Effector memory CD4-positive, alpha-beta T cell (primary cell): ENCODE measurements around the gene VAC14.

Experiments
- DNase-seq, 3 donors: peaks; one replicate each; pipeline ENCODE4 v3.0.0-alpha.2; 2020
- H3K27ac ChIP-seq: 2 replicates; pipeline ENCODE4 v1.7.0; 2013; ENCODE audit warnings: mild to moderate bottlenecking, low read length, moderate library complexity; ENCODE audit not compliant: insufficient read depth, poor library complexity, severe bottlenecking
- H3K27me3 ChIP-seq: replicated peaks from 2 replicates; pipeline ENCODE4 v1.7.0; 2013; ENCODE audit warnings: mild to moderate bottlenecking, low read length; ENCODE audit not compliant: insufficient read depth, control insufficient read depth, poor library complexity, severe bottlenecking
- H3K36me3 ChIP-seq: 2 replicates; pipeline ENCODE4 v1.7.0; 2013; ENCODE audit warnings: mild to moderate bottlenecking, low read length, moderate library complexity; ENCODE audit not compliant: control insufficient read depth, insufficient read depth
- H3K4me1 ChIP-seq: 2 replicates; pipeline ENCODE4 v1.7.0; 2013; ENCODE audit warnings: low read length, mild to moderate bottlenecking; ENCODE audit not compliant: control insufficient read depth, insufficient read depth, poor library complexity, severe bottlenecking
- H3K4me3 ChIP-seq: 2 replicates; pipeline ENCODE4 v1.7.0; 2013; ENCODE audit warnings: low read length, low read depth, mild to moderate bottlenecking; ENCODE audit not compliant: insufficient read depth, poor library complexity, severe bottlenecking
- H3K9me3 ChIP-seq: 2 replicates; pipeline ENCODE4 v1.7.0; 2013; ENCODE audit warnings: mild to moderate bottlenecking, low read length, moderate library complexity; ENCODE audit not compliant: control insufficient read depth

The VAC14 gene

DNA sequence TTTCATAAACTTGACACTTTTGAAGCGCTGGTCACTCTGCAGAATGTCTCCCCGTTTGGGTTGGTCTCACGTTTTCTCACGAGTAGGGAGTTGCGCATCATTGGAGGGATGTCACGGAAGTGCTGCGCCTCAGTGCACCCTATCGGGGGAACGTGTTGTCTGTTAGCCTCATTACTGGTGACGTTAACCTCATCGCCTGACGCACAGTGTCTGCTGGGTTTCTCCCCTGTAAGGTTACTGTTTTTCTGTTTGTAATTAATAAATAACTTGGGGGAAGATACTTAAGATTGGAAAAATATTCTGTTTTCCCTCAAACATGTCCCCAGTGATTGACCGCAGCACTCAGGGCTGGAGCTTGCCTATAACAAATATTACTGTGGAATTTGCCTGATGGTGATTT is 26.7 kb downstream of the VAC14 start:
- DNase-seq = no peak
- Histone ChIP-seq H3K4me1 (no peaks in the 10 kb centered on the region), H3K36me3 (peaks cover 70% of the 10 kb centered on the region), H3K27ac (no peak overlapping the region), H3K27me3 (no peaks in the 10 kb centered on the region), H3K4me3 (no peak overlapping the region), H3K9me3 (no peaks in the 10 kb centered on the region)

DNA sequence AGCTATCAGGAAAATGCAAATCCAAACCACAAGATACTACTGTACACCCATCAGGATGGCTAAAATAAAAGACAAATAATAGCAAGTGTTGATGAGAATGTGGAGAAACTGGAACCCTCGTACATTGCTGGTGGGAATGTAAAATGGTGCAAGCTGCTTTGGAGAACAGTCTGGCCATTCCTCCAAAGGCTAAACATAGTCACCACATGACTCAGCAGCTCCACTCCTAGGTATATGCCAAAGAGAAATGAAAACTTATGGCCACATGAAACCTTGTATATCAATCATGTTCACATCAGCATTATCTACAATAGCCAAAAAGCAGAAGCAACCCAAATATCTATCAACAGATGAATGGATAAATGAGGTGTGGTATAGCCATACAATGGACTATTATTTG is 28.5 kb downstream of the VAC14 start:
- Histone ChIP-seq H3K27me3 (no peaks in the 10 kb centered on the region), H3K27ac (no peak overlapping the region), H3K36me3 (peaks cover 59% of the 10 kb centered on the region), H3K4me3 (no peak overlapping the region), H3K4me1 (no peaks in the 10 kb centered on the region), H3K9me3 (no peaks in the 10 kb centered on the region)
- DNase-seq = no peak

DNA sequence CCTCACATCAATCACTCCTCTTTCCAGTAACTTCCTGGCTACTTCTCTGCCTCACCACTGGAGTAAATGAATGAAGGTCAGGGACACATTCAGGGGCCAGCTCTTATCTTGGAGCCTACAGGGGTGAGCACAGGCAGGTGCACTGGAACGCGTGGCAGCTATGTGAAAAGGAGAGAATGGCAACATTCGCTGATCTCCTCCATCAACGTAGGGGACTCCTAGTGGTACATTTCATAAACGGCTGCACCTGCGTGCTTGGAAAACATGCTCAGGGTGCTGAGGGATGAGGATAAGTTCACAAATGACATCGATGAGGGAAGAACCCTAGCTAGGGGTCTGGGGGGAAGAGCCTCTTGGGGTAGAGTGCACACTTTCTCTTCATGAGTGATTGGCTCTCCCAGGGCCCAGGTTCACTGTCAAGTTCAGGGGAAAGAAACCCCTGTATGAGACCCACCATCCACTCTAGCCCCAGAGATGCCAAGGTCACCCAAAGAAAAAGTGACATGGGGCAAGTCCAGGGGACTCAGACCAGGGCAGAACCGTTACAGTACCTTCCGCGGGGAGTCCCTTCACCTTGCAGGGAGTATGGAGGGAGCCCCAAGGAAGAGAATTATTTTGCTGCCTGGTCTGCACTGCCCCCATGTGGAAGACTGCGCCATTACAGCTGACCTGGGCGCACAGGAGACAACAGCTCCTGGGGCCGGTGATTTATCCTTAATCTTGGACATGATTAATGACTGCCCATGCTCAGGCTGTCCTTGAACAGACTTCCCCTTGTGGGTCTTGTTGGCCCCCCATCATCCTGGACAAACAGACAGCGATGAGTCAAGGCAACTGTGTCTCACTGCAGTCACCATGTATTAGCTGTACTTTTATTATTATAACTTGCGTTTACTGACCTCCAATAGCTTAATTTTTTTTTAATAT is 30.1 kb downstream of the VAC14 start:
- Histone ChIP-seq H3K36me3 (peaks cover 51% of the 10 kb centered on the region), H3K27ac (no peak overlapping the region), H3K27me3 (no peaks in the 10 kb centered on the region), H3K9me3 (no peaks in the 10 kb centered on the region), H3K4me1 (no peaks in the 10 kb centered on the region), H3K4me3 (no peak overlapping the region)
- DNase-seq = peak in 2 of 3 donors; percentile 4 to 17

DNA sequence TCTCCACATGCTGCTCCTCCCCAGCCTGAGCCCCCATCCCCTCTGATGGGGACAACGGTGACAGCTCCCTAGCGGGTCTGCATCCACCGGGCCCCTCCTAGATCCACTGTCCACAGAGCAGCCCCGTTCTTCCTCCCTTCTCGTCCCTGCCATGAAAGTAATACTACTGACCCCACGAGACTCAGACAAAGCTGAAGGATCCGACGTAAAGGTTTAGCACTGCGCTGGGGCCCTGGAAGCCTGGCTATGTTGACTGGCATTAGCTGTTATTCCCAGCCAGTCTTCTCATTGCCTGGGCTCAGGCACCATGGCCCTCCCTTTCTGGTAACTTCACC is 30.7 kb downstream of the VAC14 start:
- Histone ChIP-seq H3K36me3 (peaks cover 49% of the 10 kb centered on the region), H3K9me3 (no peaks in the 10 kb centered on the region), H3K4me3 (no peak overlapping the region), H3K27me3 (no peaks in the 10 kb centered on the region), H3K27ac (no peak overlapping the region), H3K4me1 (no peaks in the 10 kb centered on the region)
- DNase-seq = no peak

DNA sequence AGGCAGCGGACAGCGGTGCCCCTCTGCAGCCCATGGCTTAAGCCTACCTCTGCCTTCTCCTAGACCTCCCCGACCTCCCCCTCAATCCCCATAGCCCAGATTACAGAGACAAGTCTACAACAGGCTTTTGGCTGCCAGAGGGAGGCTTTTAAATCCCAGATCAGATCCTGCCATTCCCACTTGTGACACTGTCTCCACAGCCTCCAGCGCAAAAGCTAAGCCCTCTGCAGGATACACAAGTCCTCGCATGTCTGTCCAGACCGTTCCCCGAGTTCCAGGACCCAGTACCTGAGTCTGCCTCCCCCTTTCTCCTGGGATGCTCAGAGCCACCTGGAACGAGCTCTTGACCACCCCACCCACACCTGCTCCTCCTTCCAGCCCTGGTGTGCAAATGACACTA is 31.2 kb downstream of the VAC14 start:
- Histone ChIP-seq H3K4me3 (no peak overlapping the region), H3K9me3 (no peaks in the 10 kb centered on the region), H3K4me1 (no peaks in the 10 kb centered on the region), H3K36me3 (peaks cover 49% of the 10 kb centered on the region), H3K27me3 (no peaks in the 10 kb centered on the region), H3K27ac (no peak overlapping the region)
- no peak for DNase-seq

DNA sequence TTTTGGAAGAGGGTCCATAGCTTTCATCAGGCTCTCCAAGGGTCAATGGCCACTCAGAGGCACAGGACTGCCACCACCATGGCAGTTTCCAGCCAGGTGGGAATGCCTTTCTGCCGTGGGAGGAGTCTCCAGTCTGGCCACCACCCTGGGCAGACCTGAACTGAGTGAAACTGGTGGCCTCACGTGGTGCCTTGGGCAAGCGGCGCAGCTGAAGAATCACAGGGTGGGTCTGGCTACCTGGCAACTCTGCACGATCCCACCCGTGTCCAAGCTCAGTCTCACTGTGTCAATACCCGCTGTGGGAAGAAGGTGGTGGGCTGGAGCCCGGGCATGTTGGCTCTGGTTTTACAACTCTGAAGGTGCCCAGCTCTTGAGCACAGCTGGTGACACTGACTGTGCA is 31.8 kb downstream of the VAC14 start:
- no peaks in the 10 kb centered on the region for H3K27me3 ChIP-seq
- H3K27ac ChIP-seq = no peak overlapping the region
- H3K4me3 ChIP-seq = no peak overlapping the region
- no peaks in the 10 kb centered on the region for H3K9me3 ChIP-seq
- H3K36me3 ChIP-seq = peaks cover 47% of the 10 kb centered on the region
- DNase-seq = no peak
- no peaks in the 10 kb centered on the region for H3K4me1 ChIP-seq

DNA sequence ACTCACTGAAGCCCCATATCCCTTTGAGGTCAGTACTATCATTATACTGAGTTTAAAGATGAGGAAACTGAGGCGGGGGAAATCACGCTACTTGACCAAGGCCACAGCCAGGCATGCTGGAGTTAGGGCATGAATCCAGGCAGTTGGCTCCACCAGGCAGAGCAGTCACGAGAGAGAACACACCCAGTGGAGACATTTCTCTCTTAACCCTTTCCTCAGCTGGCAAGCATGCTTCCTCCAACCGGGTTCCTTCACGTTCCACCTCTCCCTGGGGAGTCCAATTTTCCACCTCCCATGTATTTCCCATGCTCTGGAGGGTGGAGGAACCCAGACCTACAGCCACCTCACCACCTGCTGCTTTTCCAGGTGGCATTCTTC is 32.8 kb downstream of the VAC14 start:
- no peak for DNase-seq
- peaks cover 46% of the 10 kb centered on the region for H3K36me3 ChIP-seq
- H3K27ac ChIP-seq = no peak overlapping the region
- H3K4me3 ChIP-seq = no peak overlapping the region
- no peaks in the 10 kb centered on the region for H3K27me3 ChIP-seq
- no peaks in the 10 kb centered on the region for H3K4me1 ChIP-seq
- no peaks in the 10 kb centered on the region for H3K9me3 ChIP-seq

DNA sequence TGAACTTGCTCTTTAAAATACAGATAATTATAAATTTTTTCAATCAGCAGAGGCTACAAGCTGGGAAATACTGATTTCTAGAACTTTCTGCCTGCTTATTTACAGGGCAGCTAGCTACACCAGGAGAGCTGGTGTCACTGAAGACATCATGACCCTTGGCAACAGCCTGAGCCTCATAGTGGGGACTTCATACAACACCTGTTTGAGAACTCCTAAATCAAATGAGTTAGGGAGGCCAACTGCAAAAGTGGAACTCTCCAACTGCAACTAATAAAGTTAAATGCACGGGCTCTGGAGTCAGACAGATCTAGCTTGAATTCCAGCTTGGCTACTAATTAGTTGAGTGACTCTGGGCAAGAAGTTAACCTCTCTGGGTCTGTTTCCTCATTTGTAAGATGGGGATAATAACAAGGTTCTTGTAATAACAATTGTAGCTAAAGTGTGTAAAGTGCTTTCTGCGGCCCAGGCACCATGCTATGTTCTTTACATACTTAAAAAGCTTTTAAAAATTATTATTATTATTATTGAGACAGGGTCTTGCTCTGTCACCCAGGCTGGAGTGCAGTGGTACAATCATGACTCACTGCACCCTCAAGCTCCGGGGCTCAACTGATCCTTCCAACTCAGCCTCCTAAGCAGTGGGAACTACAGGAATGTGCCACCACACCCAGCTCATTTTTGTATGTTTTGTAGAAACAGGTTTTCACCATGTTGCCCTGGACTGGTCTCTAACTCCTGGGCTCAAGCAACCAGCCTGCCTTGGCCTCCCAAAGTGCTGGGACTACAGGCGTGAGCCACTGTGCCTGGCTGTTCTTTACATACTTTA is 33.4 kb downstream of the VAC14 start:
- Histone ChIP-seq H3K4me1 (no peaks in the 10 kb centered on the region), H3K27me3 (no peaks in the 10 kb centered on the region), H3K4me3 (no peak overlapping the region), H3K9me3 (no peaks in the 10 kb centered on the region), H3K27ac (no peak overlapping the region), H3K36me3 (peaks cover 46% of the 10 kb centered on the region)
- no peak for DNase-seq

DNA sequence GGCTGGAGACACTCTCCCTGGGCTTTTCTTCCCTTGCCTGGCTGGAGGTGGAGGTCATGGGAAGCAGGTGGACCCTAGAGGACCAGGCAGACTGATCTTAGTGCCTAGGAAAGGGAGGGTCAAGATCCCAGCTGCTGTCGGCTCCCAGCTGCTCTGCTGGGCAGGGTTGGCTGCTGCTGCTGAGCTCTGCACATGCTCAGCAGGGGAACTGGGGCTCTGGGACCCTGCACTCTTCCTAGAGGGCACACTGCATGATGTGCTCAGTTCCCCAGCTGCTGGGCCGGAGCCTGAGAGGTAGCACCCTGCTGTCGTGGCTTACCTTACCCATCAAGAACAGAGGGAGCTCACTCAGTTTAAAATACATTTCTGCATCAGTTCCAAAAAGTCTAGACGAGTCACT is 34.3 kb downstream of the VAC14 start:
- H3K27ac ChIP-seq = no peak overlapping the region
- no peak overlapping the region for H3K4me3 ChIP-seq
- peaks cover 44% of the 10 kb centered on the region for H3K36me3 ChIP-seq
- H3K9me3 ChIP-seq = no peaks in the 10 kb centered on the region
- no peaks in the 10 kb centered on the region for H3K4me1 ChIP-seq
- no peaks in the 10 kb centered on the region for H3K27me3 ChIP-seq
- DNase-seq = no peak

DNA sequence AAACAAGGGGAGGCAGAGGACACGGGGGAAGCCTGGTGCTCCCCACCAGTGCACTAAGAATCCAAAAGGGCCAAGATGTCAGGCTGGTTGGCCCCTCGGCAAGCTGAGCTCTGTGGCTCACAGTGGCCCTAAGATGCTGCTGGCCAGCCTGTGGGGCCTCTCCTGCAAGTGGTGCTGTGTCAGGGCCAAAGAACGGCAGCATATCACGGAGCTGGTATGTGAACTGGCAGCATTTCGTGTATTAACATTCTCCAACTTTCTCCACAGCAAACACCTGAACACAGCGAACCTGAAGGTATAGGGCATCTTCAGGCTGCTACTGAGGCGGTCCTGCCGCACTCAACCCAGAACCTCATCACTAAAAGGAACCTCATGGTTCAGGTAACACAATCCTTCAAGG is 34.8 kb downstream of the VAC14 start:
- no peak overlapping the region for H3K4me3 ChIP-seq
- no peaks in the 10 kb centered on the region for H3K4me1 ChIP-seq
- peaks cover 47% of the 10 kb centered on the region for H3K36me3 ChIP-seq
- no peak for DNase-seq
- H3K27me3 ChIP-seq = no peaks in the 10 kb centered on the region
- H3K9me3 ChIP-seq = no peaks in the 10 kb centered on the region
- H3K27ac ChIP-seq = no peak overlapping the region
